PC-9 (cell line): ENCODE results near the gene APOBEC3B. TPM values are rescaled to one million over a fixed set of nuclear protein-coding genes. Genes with fewer than 3 reads are reported as not detected.
"Not testable (repeated sequence)": the region's sequence is repeated elsewhere in the genome, so short reads cannot be mapped to it uniquely, and the experiment has no call there.

ENCODE experiments used
- BruUV-seq: library from RNA; stranded (reverse); fragments of 400-500 nt; replicated peaks from 2 replicates; lab custom pipeline; 2021; lab: Mats Ljungman, UMichigan
- CTCF ChIA-PET: fragments of 300-600 bp; sonication (Branson Sonifier 250); formaldehyde crosslinking; loops from one replicate; lab custom pipeline; 2022; ENCODE audit warnings: antibody characterized with exemption; lab: Charles Lee
- POLR2A ChIA-PET: fragments of 300-600 bp; sonication (Branson Sonifier 250); formaldehyde crosslinking; loops from one replicate; lab custom pipeline; 2022; ENCODE audit warnings: antibody characterized with exemption; ENCODE audit not compliant: unreplicated experiment; lab: Charles Lee
- DNase-seq, 2 experiments: peaks; one replicate each; pipeline versions ENCODE4 v3.0.0 to v3.0.0-alpha.2; 2015 to 2022; ENCODE audit warnings: mixed read lengths in 1 of 2
- H2AFZ ChIP-seq: fragments of 200-600 bp; sonication (generic); 2 replicates; pipeline ENCODE4 v1.8.1; 2017; ENCODE audit warnings: antibody characterized with exemption
- H3F3A ChIP-seq: fragments of 200-600 bp; sonication (generic); 2 replicates; pipeline ENCODE4 v1.8.1; 2017; ENCODE audit warnings: antibody characterized with exemption, mild to moderate bottlenecking, low read depth; ENCODE audit not compliant: insufficient read depth
- H3K27ac ChIP-seq: fragments of 200-600 bp; sonication (generic); 2 replicates; pipeline ENCODE4 v1.6.1; 2016; ENCODE audit warnings: mixed run types
- H3K27me3 ChIP-seq: fragments of 200-600 bp; sonication (generic); 2 replicates; pipeline ENCODE4 v1.6.1; 2016; ENCODE audit warnings: low read depth, mixed run types; ENCODE audit not compliant: insufficient read depth
- H3K36me3 ChIP-seq: fragments of 200-600 bp; sonication (generic); 2 replicates; pipeline ENCODE4 v1.6.1; 2016; ENCODE audit warnings: low read depth, mixed run types
- H3K4me1 ChIP-seq: fragments of 200-600 bp; sonication (generic); replicated peaks from 2 replicates; pipeline ENCODE4 v1.6.1; 2016; ENCODE audit warnings: mixed run types; ENCODE audit not compliant: insufficient read depth
- H3K4me2 ChIP-seq: fragments of 200-600 bp; sonication (generic); 2 replicates; pipeline ENCODE4 v1.6.1; 2017; ENCODE audit warnings: mixed run types
- H3K4me3 ChIP-seq: fragments of 200-600 bp; sonication (generic); 2 replicates; pipeline ENCODE4 v1.6.1; 2016; ENCODE audit warnings: mixed run types
- H3K79me2 ChIP-seq: fragments of 200-600 bp; sonication (generic); 2 replicates; pipeline ENCODE4 v1.6.1; 2017; ENCODE audit warnings: low read depth, mixed run types
- H3K9me2 ChIP-seq: fragments of 200-600 bp; sonication (generic); 2 replicates; pipeline ENCODE4 v1.8.1; 2017; ENCODE audit warnings: mild to moderate bottlenecking; ENCODE audit not compliant: insufficient read depth
- H3K9me3 ChIP-seq: fragments of 200-600 bp; sonication (generic); 2 replicates; pipeline ENCODE4 v1.8.1; 2016; ENCODE audit warnings: low read depth; ENCODE audit not compliant: insufficient read depth
- H4K20me1 ChIP-seq: fragments of 200-600 bp; sonication (generic); 2 replicates; pipeline ENCODE4 v1.8.1; 2017; ENCODE audit not compliant: insufficient read depth
- CTCF ChIP-seq: fragments of 200-600 bp; sonication (generic); conservative IDR thresholded peaks from 2 replicates; pipeline ENCODE4 v1.6.1; 2017; ENCODE audit warnings: mixed run types, antibody characterized with exemption, mild to moderate bottlenecking, moderate library complexity
- EZH2 ChIP-seq: fragments of 200-600 bp; sonication (generic); IDR thresholded peaks from 2 replicates; pipeline ENCODE4 v1.8.0; 2017; ENCODE audit warnings: antibody characterized with exemption, low read depth
- intact Hi-C: fragments of 100-400 bp; cut with micrococcal nuclease; formaldehyde crosslinking; loops from one replicate; pipeline ENCODE4 v1.10.0; 2022; ENCODE audit not compliant: unreplicated experiment
- total RNA-seq: library from RNA; stranded (reverse); gene quantifications from 2 replicates; pipeline ENCODE4 v1.2.3, GENCODE V29; 2021

APOBEC3B gene
- total RNA-seq, 1 experiment from 2014 or later: 66.5 TPM

GRCh38 chr22:38957808-38958650 lies 24.1 kb upstream of the APOBEC3B start:
- ChIA-PET POLR2A (interaction anchor here (0.6 kb wide), 2 partner anchors 37 to 335 kb away, joined by 3 read pairs; no protein-coding TSS in a partner anchor), CTCF (interaction anchor here (0.7 kb wide), 2 partner anchors 43 to 45 kb away, joined by 4 to 21 read pairs; no protein-coding TSS in a partner anchor)
- Histone ChIP-seq H3K9me2 (no peaks in the 10 kb centered on the region), H3K79me2 (no peaks in the 10 kb centered on the region), H3K4me3 (no peak overlapping the region), H3K4me1 (peaks cover 20% of the 10 kb centered on the region), H3K27me3 (no peaks in the 10 kb centered on the region), H3K9me3 (no peaks in the 10 kb centered on the region), H4K20me1 (no peaks in the 10 kb centered on the region), H3K4me2 (no peak overlapping the region), H3K36me3 (no peaks in the 10 kb centered on the region), H3K27ac (no peak overlapping the region), H2AFZ (no peak overlapping the region), H3F3A (no peaks in the 10 kb centered on the region)
- TF ChIP-seq CTCF: no peak
- no peak for TF ChIP-seq EZH2
- intact Hi-C loops: no loop called here
- peak in 1 of 2 experiments; percentile 24 for DNase-seq
- no TSS peak for BruUV-seq

GRCh38 chr22:38958651-38958943 lies 23.6 kb upstream of the APOBEC3B start:
- BruUV-seq, H3K4me3 ChIP-seq, H2AFZ ChIP-seq, H3K36me3 ChIP-seq, H3K9me3 ChIP-seq, DNase-seq, H3K27me3 ChIP-seq, H3K9me2 ChIP-seq, H3K79me2 ChIP-seq, intact Hi-C loops, H3K4me2 ChIP-seq, POLR2A ChIA-PET, H3K27ac ChIP-seq, H4K20me1 ChIP-seq, H3F3A ChIP-seq: not testable (repeated sequence)
- peaks cover 19% of the 10 kb centered on the region for H3K4me1 ChIP-seq
- CTCF ChIA-PET: interaction anchor here (0.7 kb wide), 1 partner anchor 42 kb away, joined by 21 read pairs; no protein-coding TSS in a partner anchor

GRCh38 chr22:38959590-38959989 lies 22.6 kb upstream of the APOBEC3B start:
- Histone ChIP-seq H3K27ac (no peak overlapping the region), H3K79me2 (no peaks in the 10 kb centered on the region), H3K9me2 (no peaks in the 10 kb centered on the region), H3K27me3 (no peaks in the 10 kb centered on the region), H3F3A (no peaks in the 10 kb centered on the region), H3K9me3 (no peaks in the 10 kb centered on the region), H3K36me3 (no peaks in the 10 kb centered on the region), H3K4me1 (peaks cover 10% of the 10 kb centered on the region), H3K4me3 (no peak overlapping the region), H4K20me1 (no peaks in the 10 kb centered on the region), H2AFZ (no peak overlapping the region), H3K4me2 (no peak overlapping the region)
- BruUV-seq: no TSS peak
- POLR2A ChIA-PET: no interaction called here
- CTCF ChIA-PET: no interaction called here
- TF ChIP-seq EZH2 (no peak), CTCF (no peak)
- no peak for DNase-seq
- intact Hi-C loops: no loop called here

- intact Hi-C loops, POLR2A ChIA-PET, H3K4me3 ChIP-seq, H3F3A ChIP-seq, CTCF ChIA-PET, H3K36me3 ChIP-seq, H2AFZ ChIP-seq, H3K9me2 ChIP-seq, H3K79me2 ChIP-seq, H3K4me2 ChIP-seq, H3K27ac ChIP-seq, H4K20me1 ChIP-seq, DNase-seq, H3K27me3 ChIP-seq, H3K9me3 ChIP-seq, BruUV-seq: not testable (repeated sequence)
- peaks cover 14% of the 10 kb centered on the region for H3K4me1 ChIP-seq
Measured at GRCh38 chr22:38960673-38961072, 21.5 kb upstream of the APOBEC3B start.

- BruUV-seq, CTCF ChIA-PET, DNase-seq, intact Hi-C loops, H3K27ac ChIP-seq, H3F3A ChIP-seq, H3K79me2 ChIP-seq, H3K36me3 ChIP-seq, H3K9me3 ChIP-seq, H2AFZ ChIP-seq, POLR2A ChIA-PET, H4K20me1 ChIP-seq, H3K27me3 ChIP-seq, H3K9me2 ChIP-seq, H3K4me3 ChIP-seq, H3K4me1 ChIP-seq, H3K4me2 ChIP-seq: not testable (repeated sequence)
Measured at GRCh38 chr22:38963291-38963738, 18.8 kb upstream of the APOBEC3B start.
